Gastrocnemius medialis (tissue), 4 donors: ENCODE measurements around the gene FAM209A.

Source experiments
- CTCF ChIP-seq, 5 experiments: fragments of 450-650 bp in 3 of 5; fragments of 200-600 bp in 2 of 5; sonication (generic) in 2 of 5; IDR thresholded peaks in 4 of 5; conservative IDR thresholded peaks in 1 of 5; 1 replicate in 4 of 5; 2 replicates in 1 of 5; pipeline ENCODE4 v1.5.1; 2016 to 2019; ENCODE audit warnings: antibody characterized with exemption in 5 of 5, mild to moderate bottlenecking in 3 of 5, moderate library complexity in 3 of 5
- POLR2A ChIP-seq, 2 donors: fragments of 450-650 bp; IDR thresholded peaks; one replicate each; pipeline ENCODE4 v1.6.1; 2017; ENCODE audit warnings: antibody characterized with exemption in 2 of 2, mild to moderate bottlenecking in 2 of 2, moderate library complexity in 2 of 2

- TF ChIP-seq CTCF (IDR thresholded peaks at IDR 0.05 in 4 of 5, conservative IDR thresholded peaks at IDR 0.05 in 1 of 5) = no peak
- TF ChIP-seq POLR2A (IDR thresholded peaks at IDR 0.05) = no peak
Observed at GRCh38 chr20:56573986-56574385, 49.4 kb downstream of the FAM209A start.
